ENCODE measurements around the gene TLR7.

Gene TLR7

DNA sequence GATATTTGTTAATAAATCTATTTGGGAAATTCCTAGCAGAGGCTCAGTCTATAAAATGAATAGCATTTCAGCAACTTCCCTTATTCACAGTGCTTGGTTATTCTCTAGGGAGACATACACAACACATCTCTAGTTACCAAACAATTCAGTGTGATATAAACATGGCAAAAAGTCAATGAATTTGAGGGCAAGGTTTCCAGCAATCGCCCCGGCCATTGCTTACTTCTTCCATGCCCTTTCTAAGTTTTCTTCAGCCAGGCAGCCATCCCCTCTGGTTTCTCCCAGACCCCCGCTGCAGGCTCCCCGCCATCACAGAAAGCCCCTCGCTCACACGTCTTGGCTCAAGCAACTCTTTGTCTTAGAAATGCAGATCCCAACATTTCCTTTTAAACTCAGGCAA is 4.4 kb downstream of the TLR7 start:
- DNase-seq (ENCODE audit: extremely low spot score), result no peak
- CTCF ChIA-PET, result no interaction called here
- POLR2A ChIA-PET, result no interaction called here
- TF ChIP-seq FOXK2 (IDR thresholded peaks at IDR 0.05) (no peak), CTBP1 (IDR thresholded peaks at IDR 0.05; ENCODE audit: borderline replicate concordance) (no peak), NFRKB (IDR thresholded peaks at IDR 0.05) (no peak), ARNT (IDR thresholded peaks at IDR 0.05) (no peak), ELF4 (IDR thresholded peaks at IDR 0.05) (no peak), SP1 (IDR thresholded peaks at IDR 0.05) (no peak), SUZ12 (IDR thresholded peaks at IDR 0.05) (no peak), FOXA1 (IDR thresholded peaks at IDR 0.05) (no peak), FOXM1 (IDR thresholded peaks at IDR 0.05; ENCODE audit: borderline replicate concordance) (no peak), ZNF384 (IDR thresholded peaks at IDR 0.05) (no peak), TARDBP (IDR thresholded peaks at IDR 0.05) (no peak), BHLHE40 (IDR thresholded peaks at IDR 0.05; ENCODE audit: borderline replicate concordance) (no peak), LEF1 (IDR thresholded peaks at IDR 0.05; ENCODE audit: borderline replicate concordance) (no peak), L3MBTL2 (conservative IDR thresholded peaks at IDR 0.05) (no peak), HDGF (IDR thresholded peaks at IDR 0.05; ENCODE audit: borderline replicate concordance) (no peak)
- TF ChIP-seq, protein P1, sequence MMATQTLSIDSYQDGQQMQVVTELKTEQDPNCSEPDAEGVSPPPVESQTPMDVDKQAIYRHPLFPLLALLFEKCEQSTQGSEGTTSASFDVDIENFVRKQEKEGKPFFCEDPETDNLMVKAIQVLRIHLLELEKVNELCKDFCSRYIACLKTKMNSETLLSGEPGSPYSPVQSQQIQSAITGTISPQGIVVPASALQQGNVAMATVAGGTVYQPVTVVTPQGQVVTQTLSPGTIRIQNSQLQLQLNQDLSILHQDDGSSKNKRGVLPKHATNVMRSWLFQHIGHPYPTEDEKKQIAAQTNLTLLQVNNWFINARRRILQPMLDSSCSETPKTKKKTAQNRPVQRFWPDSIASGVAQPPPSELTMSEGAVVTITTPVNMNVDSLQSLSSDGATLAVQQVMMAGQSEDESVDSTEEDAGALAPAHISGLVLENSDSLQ (IDR thresholded peaks at IDR 0.05), result no peak

DNA sequence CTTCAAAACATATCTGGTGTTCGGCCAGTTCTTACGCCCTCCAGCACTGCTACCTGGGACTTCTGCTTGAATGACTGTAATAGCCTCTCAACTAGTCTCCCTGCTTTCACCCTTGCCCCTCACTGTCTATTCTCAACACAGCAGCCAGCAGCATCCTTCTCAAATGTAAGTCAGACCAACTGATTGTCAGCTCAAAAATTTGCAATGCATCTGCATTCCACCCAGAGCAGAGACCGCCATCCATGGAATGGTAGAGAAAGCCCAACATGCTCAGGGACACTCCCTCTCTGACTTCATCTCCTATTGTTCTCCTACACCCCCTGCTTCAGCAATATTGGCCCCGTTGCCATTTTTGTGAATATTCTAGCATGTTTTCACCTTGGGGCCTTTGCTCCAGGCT is 5.9 kb downstream of the TLR7 start:
- ChIA-PET POLR2A (no interaction called here), CTCF (no interaction called here)
- DNase-seq (ENCODE audit: extremely low spot score), result no peak
- TF ChIP-seq ARNT (IDR thresholded peaks at IDR 0.05), result no peak
- TF ChIP-seq SP1 (IDR thresholded peaks at IDR 0.05), result no peak
- TF ChIP-seq, protein P1 (IDR thresholded peaks at IDR 0.05), result no peak
- no peak for TF ChIP-seq ZNF384 (IDR thresholded peaks at IDR 0.05)
- TF ChIP-seq NFRKB (IDR thresholded peaks at IDR 0.05), result no peak
- TF ChIP-seq BHLHE40 (IDR thresholded peaks at IDR 0.05; ENCODE audit: borderline replicate concordance), result no peak
- no peak for TF ChIP-seq FOXM1 (IDR thresholded peaks at IDR 0.05; ENCODE audit: borderline replicate concordance)
- no peak for TF ChIP-seq FOXK2 (IDR thresholded peaks at IDR 0.05)
- TF ChIP-seq CTBP1 (IDR thresholded peaks at IDR 0.05; ENCODE audit: borderline replicate concordance), result no peak
- no peak for TF ChIP-seq LEF1 (IDR thresholded peaks at IDR 0.05; ENCODE audit: borderline replicate concordance)
- TF ChIP-seq FOXA1 (IDR thresholded peaks at IDR 0.05), result no peak
- TF ChIP-seq TARDBP (IDR thresholded peaks at IDR 0.05), result no peak
- TF ChIP-seq HDGF (IDR thresholded peaks at IDR 0.05; ENCODE audit: borderline replicate concordance), result no peak
- TF ChIP-seq L3MBTL2 (conservative IDR thresholded peaks at IDR 0.05), result no peak
- TF ChIP-seq SUZ12 (IDR thresholded peaks at IDR 0.05), result no peak
- no peak for TF ChIP-seq ELF4 (IDR thresholded peaks at IDR 0.05)

DNA sequence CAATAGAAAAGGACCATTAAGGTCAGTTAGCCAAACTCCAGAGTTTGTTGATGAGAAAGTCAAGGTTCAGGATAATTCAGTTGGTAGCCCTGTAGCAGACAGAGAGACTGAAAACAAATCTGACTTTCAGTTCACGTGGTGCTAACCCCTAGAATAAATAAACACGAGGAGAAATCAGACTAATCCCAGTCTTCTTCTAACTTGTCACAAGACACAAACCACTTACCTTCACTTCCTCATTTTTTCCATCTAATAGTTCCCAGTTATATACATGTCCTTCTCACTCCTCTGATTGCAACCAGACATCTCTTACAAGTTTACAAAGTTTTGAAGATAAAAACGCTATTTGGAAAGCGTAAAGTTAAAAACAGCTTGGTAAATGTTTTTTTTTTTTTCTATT is 7.7 kb downstream of the TLR7 start:
- DNase-seq (ENCODE audit: extremely low spot score), result no peak
- CTCF ChIA-PET, result no interaction called here
- TF ChIP-seq ARNT (IDR thresholded peaks at IDR 0.05) (no peak), BHLHE40 (IDR thresholded peaks at IDR 0.05; ENCODE audit: borderline replicate concordance) (no peak), TARDBP (IDR thresholded peaks at IDR 0.05) (no peak), NFRKB (IDR thresholded peaks at IDR 0.05) (no peak), LEF1 (IDR thresholded peaks at IDR 0.05; ENCODE audit: borderline replicate concordance) (no peak), ELF4 (IDR thresholded peaks at IDR 0.05) (no peak), FOXA1 (IDR thresholded peaks at IDR 0.05) (no peak), SUZ12 (IDR thresholded peaks at IDR 0.05) (no peak), HDGF (IDR thresholded peaks at IDR 0.05; ENCODE audit: borderline replicate concordance) (no peak), CTBP1 (IDR thresholded peaks at IDR 0.05; ENCODE audit: borderline replicate concordance) (no peak), SP1 (IDR thresholded peaks at IDR 0.05) (no peak)
- TF ChIP-seq, protein P1 (IDR thresholded peaks at IDR 0.05), result no peak
- POLR2A ChIA-PET, result no interaction called here

DNA sequence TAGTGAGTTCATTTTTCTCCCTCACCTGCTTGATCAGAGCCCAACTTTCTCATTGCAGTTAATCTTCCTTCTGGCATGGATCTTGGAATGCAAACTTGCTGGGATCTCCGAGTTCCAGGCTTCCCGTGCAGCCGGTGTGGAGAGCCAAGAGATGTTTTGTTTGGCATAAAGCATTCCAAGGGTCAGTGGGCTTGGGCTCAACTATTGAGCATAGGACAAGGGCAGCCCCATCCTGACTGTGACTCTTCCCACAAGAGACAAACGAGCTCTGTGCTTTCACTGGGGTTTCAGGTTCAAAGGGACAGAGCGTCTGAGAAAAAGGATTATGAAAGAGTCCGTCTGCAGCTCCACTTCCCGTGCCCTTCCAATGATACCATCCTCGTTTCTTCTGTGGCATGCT is 10.5 kb downstream of the TLR7 start:
- CTCF ChIA-PET, result interaction anchor here (0.6 kb wide), 1 partner anchor 106 kb away, joined by 4 read pairs; no protein-coding TSS in a partner anchor
- no peak for TF ChIP-seq SUZ12 (IDR thresholded peaks at IDR 0.05)
- TF ChIP-seq L3MBTL2 (conservative IDR thresholded peaks at IDR 0.05), result no peak
- TF ChIP-seq FOXM1 (IDR thresholded peaks at IDR 0.05; ENCODE audit: borderline replicate concordance), result no peak
- no peak for TF ChIP-seq HDGF (IDR thresholded peaks at IDR 0.05; ENCODE audit: borderline replicate concordance)
- no peak for TF ChIP-seq NFRKB (IDR thresholded peaks at IDR 0.05)
- no peak for TF ChIP-seq BHLHE40 (IDR thresholded peaks at IDR 0.05; ENCODE audit: borderline replicate concordance)
- no peak for TF ChIP-seq ARNT (IDR thresholded peaks at IDR 0.05)
- no peak for TF ChIP-seq ZNF384 (IDR thresholded peaks at IDR 0.05)
- TF ChIP-seq CTBP1 (IDR thresholded peaks at IDR 0.05; ENCODE audit: borderline replicate concordance), result no peak
- TF ChIP-seq FOXK2 (IDR thresholded peaks at IDR 0.05), result no peak
- no peak for TF ChIP-seq TARDBP (IDR thresholded peaks at IDR 0.05)
- TF ChIP-seq, protein P1 (IDR thresholded peaks at IDR 0.05), result no peak
- TF ChIP-seq LEF1 (IDR thresholded peaks at IDR 0.05; ENCODE audit: borderline replicate concordance), result no peak
- no peak for TF ChIP-seq SP1 (IDR thresholded peaks at IDR 0.05)
- DNase-seq (ENCODE audit: extremely low spot score), result no peak
- POLR2A ChIA-PET, result no interaction called here

DNA sequence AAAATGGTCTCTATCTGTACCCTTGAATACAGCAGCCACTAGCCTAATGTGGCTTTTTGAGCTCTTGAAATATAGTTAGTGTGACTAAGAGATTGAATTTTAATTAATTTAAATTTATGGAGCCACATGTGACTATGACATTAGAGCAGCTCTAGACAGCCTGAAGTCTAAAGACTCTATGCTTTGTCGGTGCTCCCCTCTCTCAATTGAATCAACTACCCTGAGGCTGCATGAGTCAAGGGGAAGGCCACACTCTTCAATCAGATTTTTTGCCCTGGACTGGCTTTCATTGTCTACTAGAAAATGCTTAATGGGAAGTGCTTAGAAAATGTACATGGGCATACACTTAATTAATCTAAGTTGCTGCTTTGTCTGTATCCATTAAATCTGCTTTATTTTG is 11.7 kb downstream of the TLR7 start:
- POLR2A ChIA-PET, result no interaction called here
- no peak for DNase-seq (ENCODE audit: extremely low spot score)
- CTCF ChIA-PET, result no interaction called here
- TF ChIP-seq CTBP1 (IDR thresholded peaks at IDR 0.05; ENCODE audit: borderline replicate concordance) (no peak), FOXM1 (IDR thresholded peaks at IDR 0.05; ENCODE audit: borderline replicate concordance) (no peak), BHLHE40 (IDR thresholded peaks at IDR 0.05; ENCODE audit: borderline replicate concordance) (no peak), SP1 (IDR thresholded peaks at IDR 0.05) (no peak), LEF1 (IDR thresholded peaks at IDR 0.05; ENCODE audit: borderline replicate concordance) (no peak), ARNT (IDR thresholded peaks at IDR 0.05) (no peak), SUZ12 (IDR thresholded peaks at IDR 0.05) (no peak), TARDBP (IDR thresholded peaks at IDR 0.05) (no peak), FOXK2 (IDR thresholded peaks at IDR 0.05) (no peak)
- TF ChIP-seq, protein P1 (IDR thresholded peaks at IDR 0.05), result no peak
